BE2C (cell line): ENCODE data around the gene OR4K2.

Experiments
- DNase-seq: peaks from one replicate; pipeline ENCODE4 v3.0.0-alpha.2; 2020
- H3K27me3 ChIP-seq: fragments of 250-450 bp; sonication (Bioruptor Pico); 2 replicates; pipeline ENCODE4 v1.5.1; 2020; ENCODE audit warnings: mild to moderate bottlenecking
- H3K36me3 ChIP-seq: fragments of 250-450 bp; sonication (Bioruptor Pico); 2 replicates; pipeline ENCODE4 v1.5.1; 2020; ENCODE audit warnings: mild to moderate bottlenecking
- H3K4me1 ChIP-seq: fragments of 250-450 bp; sonication (Bioruptor Pico); 2 replicates; pipeline ENCODE4 v1.5.1; 2020
- H3K4me3 ChIP-seq: 2 replicates; pipeline ENCODE4 v1.5.1; 2011; ENCODE audit warnings: low read depth, low read length
- H3K9me3 ChIP-seq: fragments of 250-450 bp; sonication (Bioruptor Pico); 2 replicates; pipeline ENCODE4 v1.5.1; 2020
- TF ChIP-seq, protein P1 (sequence below): IDR thresholded peaks from 2 replicates; pipeline ENCODE4 v1.5.1; 2012; ENCODE audit warnings: mild to moderate bottlenecking, low read depth, low read length

OR4K2 gene

DNA sequence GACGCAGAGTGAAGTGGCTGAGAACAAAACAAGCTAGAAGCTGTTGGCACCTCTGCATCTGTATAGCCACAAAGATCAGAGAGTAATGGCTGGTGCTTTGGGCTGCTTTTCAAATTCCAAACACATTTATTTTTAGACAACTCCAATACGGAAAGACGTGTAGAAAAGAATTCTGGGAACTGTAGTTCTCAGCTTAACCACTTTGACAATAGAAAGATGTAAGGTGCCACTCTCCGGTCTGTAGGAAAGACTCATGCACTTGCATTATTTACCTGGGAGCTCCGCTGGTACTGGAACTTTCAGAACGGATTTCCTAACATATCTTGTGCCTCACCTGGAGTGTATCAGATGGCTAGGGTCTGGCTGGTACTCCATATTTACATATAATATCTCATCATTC, 1.8 kb upstream of the OR4K2 start:
- Histone ChIP-seq H3K4me1 (no peaks in the 10 kb centered on the region), H3K9me3 (no peaks in the 10 kb centered on the region), H3K27me3 (no peaks in the 10 kb centered on the region), H3K36me3 (no peaks in the 10 kb centered on the region), H3K4me3 (no peak overlapping the region)
- DNase-seq, result no peak
- TF ChIP-seq, protein P1, sequence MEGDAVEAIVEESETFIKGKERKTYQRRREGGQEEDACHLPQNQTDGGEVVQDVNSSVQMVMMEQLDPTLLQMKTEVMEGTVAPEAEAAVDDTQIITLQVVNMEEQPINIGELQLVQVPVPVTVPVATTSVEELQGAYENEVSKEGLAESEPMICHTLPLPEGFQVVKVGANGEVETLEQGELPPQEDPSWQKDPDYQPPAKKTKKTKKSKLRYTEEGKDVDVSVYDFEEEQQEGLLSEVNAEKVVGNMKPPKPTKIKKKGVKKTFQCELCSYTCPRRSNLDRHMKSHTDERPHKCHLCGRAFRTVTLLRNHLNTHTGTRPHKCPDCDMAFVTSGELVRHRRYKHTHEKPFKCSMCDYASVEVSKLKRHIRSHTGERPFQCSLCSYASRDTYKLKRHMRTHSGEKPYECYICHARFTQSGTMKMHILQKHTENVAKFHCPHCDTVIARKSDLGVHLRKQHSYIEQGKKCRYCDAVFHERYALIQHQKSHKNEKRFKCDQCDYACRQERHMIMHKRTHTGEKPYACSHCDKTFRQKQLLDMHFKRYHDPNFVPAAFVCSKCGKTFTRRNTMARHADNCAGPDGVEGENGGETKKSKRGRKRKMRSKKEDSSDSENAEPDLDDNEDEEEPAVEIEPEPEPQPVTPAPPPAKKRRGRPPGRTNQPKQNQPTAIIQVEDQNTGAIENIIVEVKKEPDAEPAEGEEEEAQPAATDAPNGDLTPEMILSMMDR, result no peak

DNA sequence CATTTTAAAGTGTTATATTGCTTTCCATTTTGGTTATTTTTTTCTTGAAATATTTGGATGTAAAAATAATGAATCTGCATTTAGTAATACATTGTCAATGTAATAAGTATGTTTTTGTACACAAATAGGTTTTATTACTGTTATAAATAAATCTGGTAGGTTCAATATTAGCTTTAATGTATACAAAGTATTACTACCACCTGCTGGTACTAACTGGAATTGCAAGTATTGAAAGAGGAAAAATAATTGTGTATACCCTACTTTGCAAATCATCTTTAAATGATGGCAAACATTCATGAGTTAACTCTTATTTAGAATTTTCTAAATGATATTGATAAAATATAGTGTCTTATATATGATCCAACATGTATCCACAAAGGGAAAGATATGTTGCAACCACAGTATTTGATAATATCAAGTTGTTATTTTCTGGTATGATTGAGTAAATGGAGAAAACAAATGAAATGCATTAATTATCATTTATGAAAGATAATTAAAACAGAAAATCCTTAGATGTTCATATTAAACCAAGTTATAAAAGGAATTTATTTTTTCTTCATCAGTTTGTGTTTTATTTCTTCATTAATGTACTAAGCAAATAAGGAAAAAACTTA, 3.2 kb downstream of the OR4K2 start:
- Histone ChIP-seq H3K27me3 (no peaks in the 10 kb centered on the region), H3K4me3 (no peak overlapping the region), H3K9me3 (no peaks in the 10 kb centered on the region), H3K4me1 (no peaks in the 10 kb centered on the region), H3K36me3 (no peaks in the 10 kb centered on the region)
- DNase-seq, result no peak
- TF ChIP-seq, protein P1, result peak; percentile 61; the same call in 1 of the 2 replicates

DNA sequence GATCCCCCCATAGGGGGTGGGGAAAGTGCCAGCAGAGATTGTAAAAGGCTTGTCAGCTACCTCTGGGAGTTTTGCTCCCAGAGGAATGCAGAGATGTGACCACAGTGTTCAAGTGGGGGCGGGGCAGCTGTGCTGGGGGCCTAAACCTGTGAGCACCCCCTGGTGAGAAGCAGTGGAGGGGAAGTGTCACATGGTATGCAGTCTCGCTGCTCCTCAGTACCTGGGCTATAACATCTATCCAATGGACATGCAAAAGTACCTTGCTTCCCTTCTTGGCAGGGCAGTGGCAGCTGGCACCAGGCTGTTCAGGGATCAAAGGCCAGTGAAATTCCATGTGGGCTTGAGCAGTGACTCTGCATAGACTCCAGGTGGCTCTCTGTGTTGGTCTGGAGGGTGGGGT, 20.3 kb downstream of the OR4K2 start:
- H3K9me3 ChIP-seq, result peaks cover 30% of the 10 kb centered on the region

DNA sequence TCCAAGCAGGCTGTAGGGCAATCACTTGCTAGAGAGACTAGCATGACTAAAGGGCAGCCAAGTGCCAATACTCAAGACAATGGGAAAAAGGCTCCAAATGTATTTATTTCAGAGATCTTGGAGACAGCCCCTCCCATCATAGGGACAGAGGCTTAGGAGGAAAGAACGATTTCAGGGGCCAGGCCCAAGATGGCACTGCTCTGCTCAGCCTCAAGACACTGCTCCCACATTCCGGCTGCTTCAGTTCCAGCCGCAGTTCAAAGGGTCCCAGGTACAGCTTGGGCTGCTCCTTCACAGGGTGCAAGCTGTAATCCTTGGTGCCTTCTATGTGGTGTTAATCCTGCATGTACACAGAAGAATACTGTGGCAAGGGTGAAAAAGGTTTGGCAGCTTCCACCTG, 26.1 kb downstream of the OR4K2 start:
- H3K4me1 ChIP-seq, result no peaks in the 10 kb centered on the region
- H3K27me3 ChIP-seq, result no peaks in the 10 kb centered on the region
- H3K9me3 ChIP-seq, result no peaks in the 10 kb centered on the region
- TF ChIP-seq, protein P1, result no peak
- H3K4me3 ChIP-seq, result no peak overlapping the region
- H3K36me3 ChIP-seq, result no peaks in the 10 kb centered on the region
- DNase-seq, result no peak

More for the DNA sequence above, 20.3 kb downstream of the OR4K2 start:
- TF ChIP-seq, protein P1, result no peak
- Histone ChIP-seq H3K4me1 (no peaks in the 10 kb centered on the region), H3K27me3 (no peaks in the 10 kb centered on the region), H3K4me3 (no peak overlapping the region), H3K36me3 (no peaks in the 10 kb centered on the region)
- DNase-seq, result no peak

DNA sequence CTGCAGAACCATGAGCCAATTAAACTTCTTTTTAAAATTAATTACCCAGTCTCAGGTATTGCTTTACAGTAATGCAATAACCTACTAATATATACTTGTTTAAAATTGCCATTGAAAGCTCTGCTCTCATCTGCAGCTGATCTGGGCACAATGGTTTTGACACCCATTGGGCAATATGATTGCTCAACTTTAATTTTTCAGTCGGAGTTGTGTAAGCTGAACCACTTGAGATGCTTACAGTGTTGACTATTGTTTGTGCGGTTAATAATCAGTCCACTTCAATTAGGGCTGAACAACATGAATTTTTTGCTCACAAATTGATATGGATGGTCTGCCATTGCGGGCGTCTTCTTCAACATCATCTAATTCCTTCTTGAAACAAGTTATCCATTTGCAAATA, 27.5 kb downstream of the OR4K2 start:
- Histone ChIP-seq H3K9me3 (no peaks in the 10 kb centered on the region), H3K4me1 (no peaks in the 10 kb centered on the region), H3K36me3 (no peaks in the 10 kb centered on the region), H3K4me3 (no peak overlapping the region), H3K27me3 (no peaks in the 10 kb centered on the region)
- TF ChIP-seq, protein P1, result no peak
- DNase-seq, result no peak

DNA sequence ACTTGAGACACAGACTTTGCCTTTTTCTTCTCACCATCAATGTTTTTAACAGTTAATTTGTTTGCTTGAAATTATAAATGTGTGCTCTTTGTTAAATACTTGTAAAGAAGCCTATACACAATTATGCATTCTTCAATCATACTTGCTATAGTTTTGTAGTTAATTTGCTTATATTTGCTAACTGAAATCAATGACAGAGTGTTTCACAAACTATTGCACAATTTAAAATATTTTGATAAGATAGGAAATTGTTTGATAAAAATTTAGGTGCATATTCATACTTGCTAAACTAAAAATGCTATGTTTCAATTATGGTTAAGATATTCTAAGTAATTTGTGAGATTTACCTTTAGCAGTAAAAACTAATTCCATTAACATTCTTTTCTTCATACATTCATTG, 31.7 kb downstream of the OR4K2 start:
- Histone ChIP-seq H3K36me3 (no peaks in the 10 kb centered on the region), H3K27me3 (no peaks in the 10 kb centered on the region), H3K9me3 (no peaks in the 10 kb centered on the region; the same call in 1 of the 2 replicates)

More for the DNA sequence above, 31.7 kb downstream of the OR4K2 start:
- TF ChIP-seq, protein P1, result no peak
- no peak for DNase-seq
- Histone ChIP-seq H3K4me3 (no peak overlapping the region), H3K4me1 (no peaks in the 10 kb centered on the region)
